Adrenal gland (tissue), 5 donors: ENCODE results near the gene RNF112.

Source experiments
- POLR2A ChIP-seq, 2 donors: fragments of 450-650 bp; IDR thresholded peaks; one replicate each; pipeline ENCODE4 v1.6.1; 2017; ENCODE audit warnings: antibody characterized with exemption in 2 of 2, mild to moderate bottlenecking in 2 of 2, moderate library complexity in 1 of 2
- TF ChIP-seq, protein P1 (sequence below), 6 experiments: fragments of 450-650 bp in 4 of 6; fragments of 200-600 bp in 2 of 6; sonication (generic) in 1 of 6; IDR thresholded peaks; 1 replicate in 5 of 6; 2 replicates in 1 of 6; pipeline versions ENCODE4 v1.5.1 to v1.8.0; 2016 to 2021; ENCODE audit warnings: antibody characterized with exemption in 6 of 6, mild to moderate bottlenecking in 2 of 6, moderate library complexity in 1 of 6
- donor health status: DM: no; HTN: no; CAD: no.

DNA sequence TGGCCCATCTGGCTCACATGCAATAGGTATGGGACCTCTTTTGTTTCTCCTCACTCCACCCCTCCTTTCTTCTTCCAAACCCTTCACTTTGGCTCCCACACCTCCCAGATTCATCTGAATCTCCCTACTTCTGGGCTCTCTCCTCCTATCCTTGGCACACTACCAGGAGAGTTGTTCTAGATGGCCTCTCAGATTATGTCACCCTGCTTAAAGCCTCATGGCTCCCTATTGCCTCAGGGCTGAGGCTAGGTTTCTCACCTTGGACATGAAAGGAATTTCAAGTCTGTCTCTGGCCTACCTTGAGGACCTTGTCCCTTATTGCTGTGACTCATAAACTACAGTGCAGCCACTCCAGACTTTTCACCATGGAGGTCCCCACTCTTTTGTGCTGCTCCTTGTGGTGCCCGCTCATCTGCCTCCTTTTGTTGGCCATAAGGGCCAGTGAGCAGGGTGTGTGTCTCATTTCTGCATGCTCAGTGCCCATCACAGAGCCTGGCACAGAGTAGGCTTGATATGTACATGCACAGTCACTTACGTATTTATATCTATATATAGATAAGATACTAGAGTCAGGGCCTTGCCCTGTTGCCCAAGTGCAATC is 23.0 kb upstream of the RNF112 start:
- TF ChIP-seq, protein P1, sequence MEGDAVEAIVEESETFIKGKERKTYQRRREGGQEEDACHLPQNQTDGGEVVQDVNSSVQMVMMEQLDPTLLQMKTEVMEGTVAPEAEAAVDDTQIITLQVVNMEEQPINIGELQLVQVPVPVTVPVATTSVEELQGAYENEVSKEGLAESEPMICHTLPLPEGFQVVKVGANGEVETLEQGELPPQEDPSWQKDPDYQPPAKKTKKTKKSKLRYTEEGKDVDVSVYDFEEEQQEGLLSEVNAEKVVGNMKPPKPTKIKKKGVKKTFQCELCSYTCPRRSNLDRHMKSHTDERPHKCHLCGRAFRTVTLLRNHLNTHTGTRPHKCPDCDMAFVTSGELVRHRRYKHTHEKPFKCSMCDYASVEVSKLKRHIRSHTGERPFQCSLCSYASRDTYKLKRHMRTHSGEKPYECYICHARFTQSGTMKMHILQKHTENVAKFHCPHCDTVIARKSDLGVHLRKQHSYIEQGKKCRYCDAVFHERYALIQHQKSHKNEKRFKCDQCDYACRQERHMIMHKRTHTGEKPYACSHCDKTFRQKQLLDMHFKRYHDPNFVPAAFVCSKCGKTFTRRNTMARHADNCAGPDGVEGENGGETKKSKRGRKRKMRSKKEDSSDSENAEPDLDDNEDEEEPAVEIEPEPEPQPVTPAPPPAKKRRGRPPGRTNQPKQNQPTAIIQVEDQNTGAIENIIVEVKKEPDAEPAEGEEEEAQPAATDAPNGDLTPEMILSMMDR (IDR thresholded peaks at IDR 0.05), result no peak
- no peak for TF ChIP-seq POLR2A (IDR thresholded peaks at IDR 0.05)
